H1 (cell line): Measurements from ENCODE around the gene MACROD2. TPM values are rescaled to one million over a fixed set of nuclear protein-coding genes. Genes with fewer than 3 reads are reported as not detected.

Experiments
- CTCF ChIA-PET: fragments of 300-600 bp; sonication (Branson Sonifier 250); formaldehyde crosslinking; loops from one replicate; lab custom pipeline; 2021; ENCODE audit not compliant: partially characterized antibody; lab: Charles Lee
- POLR2A ChIA-PET: fragments of 300-600 bp; sonication (Branson Sonifier 250); formaldehyde crosslinking; loops from one replicate; lab custom pipeline; 2021; ENCODE audit warnings: inconsistent platforms; ENCODE audit not compliant: partially characterized antibody; lab: Charles Lee
- DNase-seq, 2 experiments: peaks; one replicate each; pipeline versions ENCODE4 v3.0.0 to v3.0.0-alpha.2; 2010 to 2022; ENCODE audit warnings: low spot score in 2 of 2, low read depth in 1 of 2, mixed read lengths in 1 of 2
- FAIRE-seq: peaks from 2 replicates; lab custom pipeline; 2011; peaks lifted over from hg19 to GRCh38; lab: Jason Lieb, UNC
- H2AFZ ChIP-seq: 2 replicates; pipeline ENCODE4 v1.8.1; 2012; ENCODE audit warnings: low read length, inconsistent platforms
- H2AK5ac ChIP-seq: 2 replicates; pipeline ENCODE4 v1.6.1; 2013; ENCODE audit warnings: low read depth, low read length
- H2BK120ac ChIP-seq: replicated peaks from 2 replicates; pipeline ENCODE3; 2013; ENCODE audit warnings: low read depth, low read length, inconsistent platforms
- H2BK12ac ChIP-seq: 2 replicates; pipeline ENCODE4 v1.6.1; 2013; ENCODE audit warnings: low read depth, low read length
- H2BK15ac ChIP-seq: 2 replicates; pipeline ENCODE4 v1.6.1; 2013; ENCODE audit warnings: low read length
- H2BK20ac ChIP-seq: 2 replicates; pipeline ENCODE4 v1.6.1; 2013; ENCODE audit warnings: low read length
- H2BK5ac ChIP-seq: 2 replicates; pipeline ENCODE4 v1.6.1; 2013; ENCODE audit warnings: low read depth, low read length
- H3K14ac ChIP-seq: 2 replicates; pipeline ENCODE4 v1.6.1; 2013; ENCODE audit warnings: inconsistent platforms; ENCODE audit not compliant: insufficient read length
- H3K18ac ChIP-seq: 2 replicates; pipeline ENCODE4 v1.6.1; 2013; ENCODE audit warnings: low read length; ENCODE audit errors: extremely low read depth
- H3K23ac ChIP-seq: 2 replicates; pipeline ENCODE4 v1.6.1; 2013; ENCODE audit warnings: inconsistent platforms; ENCODE audit not compliant: insufficient read length
- H3K23me2 ChIP-seq: 2 replicates; pipeline ENCODE4 v1.6.1; 2013; ENCODE audit warnings: low read depth, low read length
- H3K27ac ChIP-seq: 2 replicates; pipeline ENCODE4 v1.6.1; 2011; ENCODE audit warnings: low read depth, low read length, inconsistent platforms
- H3K27me3 ChIP-seq, 4 experiments: replicated peaks in 1 of 4; 1 replicate in 1 of 4; 2 replicates in 3 of 4; pipeline versions ENCODE4 v1.6.1 to v1.8.1; 2011 to 2013; ENCODE audit warnings: low read length in 3 of 4, mild to moderate bottlenecking in 3 of 4, inconsistent platforms in 2 of 4, mixed read lengths in 2 of 4, moderate library complexity in 1 of 4; ENCODE audit not compliant: control insufficient read depth in 3 of 4, insufficient read depth in 3 of 4; ENCODE audit errors: extremely low read depth in 1 of 4
- H3K36me3 ChIP-seq, 4 experiments: 2 replicates each; pipeline versions ENCODE4 v1.6.1 to v1.8.1; 2011 to 2013; ENCODE audit warnings: mild to moderate bottlenecking in 4 of 4, low read length in 3 of 4, moderate library complexity in 2 of 4, control low read depth in 1 of 4, inconsistent platforms in 1 of 4; ENCODE audit not compliant: insufficient read depth in 4 of 4, control insufficient read depth in 2 of 4
- H3K4ac ChIP-seq: replicated peaks from 2 replicates; pipeline ENCODE3; 2013; ENCODE audit warnings: low read length, low read depth, mixed read lengths, inconsistent platforms; ENCODE audit not compliant: insufficient read length
- H3K4me1 ChIP-seq, 4 experiments: replicated peaks in 1 of 4; 1 replicate in 1 of 4; 2 replicates in 3 of 4; pipeline versions ENCODE4 v1.6.1 to v1.8.1; 2011 to 2013; ENCODE audit warnings: low read length in 3 of 4, inconsistent platforms in 2 of 4, mixed read lengths in 1 of 4; ENCODE audit not compliant: insufficient read depth in 4 of 4, control insufficient read depth in 3 of 4
- H3K4me2 ChIP-seq, 2 experiments: 2 replicates each; pipeline versions ENCODE4 v1.6.1 to v1.8.1; 2011 to 2013; ENCODE audit warnings: low read depth in 2 of 2, low read length in 2 of 2, control low read depth in 1 of 2, inconsistent platforms in 1 of 2, mild to moderate bottlenecking in 1 of 2; ENCODE audit not compliant: insufficient read depth in 1 of 2
- H3K4me3 ChIP-seq, 4 experiments: fragments of 200-600, 300-600 bp in 1 of 4; sonication (generic), shearing (Covaris generic), sonication (Bioruptor Twin) in 1 of 4; 2 replicates each; pipeline versions ENCODE4 v1.5.1 to v1.8.1; 2011 to 2016; ENCODE audit warnings: low read length in 4 of 4, low read depth in 3 of 4, control low read depth in 2 of 4, inconsistent platforms in 2 of 4, mild to moderate bottlenecking in 2 of 4, mixed read lengths in 1 of 4, moderate library complexity in 1 of 4; ENCODE audit not compliant: insufficient read depth in 2 of 4; ENCODE audit errors: extremely low read depth in 1 of 4
- H3K56ac ChIP-seq: replicated peaks from 2 replicates; pipeline ENCODE3; 2013; ENCODE audit warnings: low read depth, mild to moderate bottlenecking, mixed read lengths, low read length, inconsistent platforms; ENCODE audit not compliant: insufficient read length
- H3K79me1 ChIP-seq: 2 replicates; pipeline ENCODE4 v1.6.1; 2013; ENCODE audit warnings: low read depth, low read length, control low read depth
- H3K79me2 ChIP-seq, 2 experiments: 2 replicates each; pipeline versions ENCODE4 v1.6.1 to v1.8.1; 2012 to 2013; ENCODE audit warnings: low read length in 2 of 2, mild to moderate bottlenecking in 2 of 2, inconsistent platforms in 1 of 2; ENCODE audit not compliant: insufficient read depth in 2 of 2, control insufficient read depth in 1 of 2
- H3K9ac ChIP-seq, 4 experiments: replicated peaks in 1 of 4; 1 replicate in 1 of 4; 2 replicates in 3 of 4; pipeline versions ENCODE4 v1.6.1 to v1.8.1; 2011 to 2013; ENCODE audit warnings: low read depth in 3 of 4, low read length in 3 of 4, control low read depth in 2 of 4, mild to moderate bottlenecking in 2 of 4, moderate library complexity in 2 of 4, inconsistent platforms in 1 of 4; ENCODE audit errors: extremely low read depth in 1 of 4
- H3K9me3 ChIP-seq, 2 experiments: 2 replicates each; pipeline versions ENCODE4 v1.6.1 to v1.8.1; 2012 to 2013; ENCODE audit warnings: mild to moderate bottlenecking in 2 of 2, moderate library complexity in 2 of 2, control low read depth in 1 of 2, inconsistent platforms in 1 of 2, low read depth in 1 of 2, low read length in 1 of 2, mixed read lengths in 1 of 2; ENCODE audit not compliant: insufficient read depth in 2 of 2
- H4K20me1 ChIP-seq, 2 experiments: replicated peaks in 1 of 2; 2 replicates each; pipeline versions ENCODE3 to v1.8.1; 2011 to 2013; ENCODE audit warnings: inconsistent platforms in 2 of 2, low read length in 2 of 2, mild to moderate bottlenecking in 1 of 2; ENCODE audit not compliant: insufficient read depth in 2 of 2, control insufficient read depth in 1 of 2
- H4K5ac ChIP-seq: 2 replicates; pipeline ENCODE4 v1.6.1; 2013; ENCODE audit warnings: low read length, low read depth, mixed read lengths, inconsistent platforms; ENCODE audit not compliant: insufficient read length
- H4K8ac ChIP-seq: 2 replicates; pipeline ENCODE4 v1.8.0; 2013; ENCODE audit warnings: mild to moderate bottlenecking, moderate library complexity, low read length, inconsistent platforms; ENCODE audit not compliant: insufficient read depth; ENCODE audit errors: extremely low read depth
- H4K91ac ChIP-seq: replicated peaks from 2 replicates; pipeline ENCODE3; 2013; ENCODE audit warnings: low read length, mixed read lengths, inconsistent platforms; ENCODE audit not compliant: insufficient read length
- CBX8 ChIP-seq: fragments of 300-800, 300-1000 bp; sonication (generic); IDR thresholded peaks from 2 replicates; pipeline ENCODE4 v1.7.1; 2016; ENCODE audit warnings: low read depth, low read length, borderline replicate concordance
- CTCF ChIP-seq, 3 experiments: IDR thresholded peaks; 1 replicate in 2 of 3; 2 replicates in 1 of 3; pipeline versions ENCODE4 v1.5.1 to v1.6.1; 2011; ENCODE audit warnings: low read length in 3 of 3, mild to moderate bottlenecking in 3 of 3, inconsistent platforms in 2 of 3, low read depth in 1 of 3, moderate library complexity in 1 of 3; ENCODE audit not compliant: insufficient read depth in 1 of 3; ENCODE audit errors: control extremely low read depth in 1 of 3
- GABPA ChIP-seq: IDR thresholded peaks from 2 replicates; pipeline ENCODE4 v1.6.1; 2011; ENCODE audit warnings: mild to moderate bottlenecking, low read length, moderate library complexity, borderline replicate concordance; ENCODE audit not compliant: insufficient read depth
- JUN ChIP-seq: IDR thresholded peaks from 2 replicates; pipeline ENCODE4 v1.6.1; 2011; ENCODE audit warnings: low read depth, mild to moderate bottlenecking, improper control_type of control experiment, low read length
- KDM1A ChIP-seq: fragments of 200-600, 300-600 bp; sonication (generic); IDR thresholded peaks from 2 replicates; pipeline ENCODE4 v1.7.1; 2016; ENCODE audit warnings: mild to moderate bottlenecking, low read length, borderline replicate concordance
- KDM4A ChIP-seq: IDR thresholded peaks from one replicate; pipeline ENCODE4 v1.7.1; 2012; ENCODE audit warnings: low read depth, mild to moderate bottlenecking, moderate library complexity, low read length, inconsistent platforms; ENCODE audit not compliant: severe bottlenecking
- MAX ChIP-seq: IDR thresholded peaks from 2 replicates; pipeline ENCODE4 v1.6.1; 2012; ENCODE audit warnings: inconsistent platforms
- SAP30 ChIP-seq: fragments of 300-600 bp; sonication (generic); IDR thresholded peaks from 2 replicates; pipeline ENCODE4 v1.7.1; 2012; ENCODE audit warnings: low read length, moderate library complexity, mild to moderate bottlenecking, inconsistent platforms; ENCODE audit not compliant: insufficient read depth, insufficient replicate concordance
- SP2 ChIP-seq: IDR thresholded peaks from 2 replicates; pipeline ENCODE4 v1.6.1; 2012; ENCODE audit warnings: mild to moderate bottlenecking, low read length, inconsistent platforms
- TCF12 ChIP-seq: IDR thresholded peaks from 2 replicates; pipeline ENCODE4 v1.6.1; 2011; ENCODE audit warnings: low read depth, mild to moderate bottlenecking, low read length
- TEAD4 ChIP-seq: IDR thresholded peaks from 2 replicates; pipeline ENCODE4 v1.6.1; 2012; ENCODE audit warnings: low read depth, low read length, inconsistent platforms, mixed read lengths
- WGBS, 2 experiments: shearing (Covaris generic) in 1 of 2; methylation state at CpG; one replicate each; pipeline versions ENCODE4 v1.1.6 to v1.1.7; 2013 to 2015; ENCODE audit warnings: low lambda C conversion rate in 2 of 2, mixed read lengths in 2 of 2, inconsistent platforms in 1 of 2, low coverage in 1 of 2, missing lambda C conversion rate in 1 of 2; ENCODE audit not compliant: insufficient replicate concordance in 2 of 2, insufficient coverage in 1 of 2, insufficient read length in 1 of 2; ENCODE audit errors: extremely low coverage in 1 of 2, missing lambda C conversion rate in 1 of 2; 5-methylcytosine and 5-hydroxymethylcytosine counted together
- polyA plus RNA-seq, 7 experiments: library from polyadenylated mRNA; depleted of rRNA in 3 of 7; stranded (reverse) in 5 of 7; unstranded in 2 of 7; fragments of >200 nt in 5 of 7; fragments of 200-250 nt in 2 of 7; gene quantifications; 1 replicate in 5 of 7; 2 replicates in 1 of 7; 4 replicates in 1 of 7; pipeline versions ENCODE4 v1.2.1 to v1.2.3, GENCODE V29; 2011 to 2013; ENCODE audit warnings: missing spikeins in 2 of 7, mixed read lengths in 2 of 7
- total RNA-seq: library from RNA; stranded (reverse); fragmentation: NEBNext Ultra II Directional; extraction: Animal tissue kit (Norgen Biotek cat#: 25700); gene quantifications from 2 replicates; pipeline ENCODE4 v1.2.1, GENCODE V29; 2021

The MACROD2 gene
- total and polyA plus RNA-seq, 2 of the 8 experiments (the other 6 are each of a cell fraction or from before 2014, with no cell fraction given), result 0.70 to 3.9 TPM

- POLR2A ChIA-PET, result no interaction called here
- no peak overlapping the region for H2BK5ac ChIP-seq
- H3K79me1 ChIP-seq, result no peaks in the 10 kb centered on the region
- H4K91ac ChIP-seq, result no peak overlapping the region
- H2AK5ac ChIP-seq, result no peak overlapping the region
- H2AFZ ChIP-seq, result no peak overlapping the region
- H3K9ac ChIP-seq, result no peak overlapping the region
- no peak overlapping the region for H3K14ac ChIP-seq
- H3K27me3 ChIP-seq, result no peaks in the 10 kb centered on the region
- H3K9me3 ChIP-seq, result no peaks in the 10 kb centered on the region
- DNase-seq, result no peak
- WGBS, 2 experiments, result 85% methylated on average over 2 of the region's 2 CpGs; no CpG with 5 or more reads in 1 of the 2 experiments
- H3K56ac ChIP-seq, result no peak overlapping the region
- no peaks in the 10 kb centered on the region for H3K36me3 ChIP-seq
- H2BK15ac ChIP-seq, result no peak overlapping the region
- H3K23ac ChIP-seq, result no peak overlapping the region
- CTCF ChIA-PET, result no interaction called here
- no peak overlapping the region for H2BK120ac ChIP-seq
- H2BK20ac ChIP-seq, result no peak overlapping the region
- H3K4me3 ChIP-seq, result no peak overlapping the region
- H3K4me2 ChIP-seq, result no peak overlapping the region
- H2BK12ac ChIP-seq, result no peak overlapping the region
- H3K4ac ChIP-seq, result no peak overlapping the region
- H4K8ac ChIP-seq, result no peak overlapping the region
- no peak overlapping the region for H4K5ac ChIP-seq
- no peaks in the 10 kb centered on the region for H4K20me1 ChIP-seq
- no peak overlapping the region for H3K18ac ChIP-seq
- H3K23me2 ChIP-seq, result no peaks in the 10 kb centered on the region
- H3K79me2 ChIP-seq, result no peaks in the 10 kb centered on the region
- H3K27ac ChIP-seq, result no peak overlapping the region
- no peaks in the 10 kb centered on the region for H3K4me1 ChIP-seq
- no peak for FAIRE-seq
- TF ChIP-seq KDM1A (no peak), TCF12 (no peak), MAX (no peak), CTCF (IDR thresholded peaks at IDR 0.05; ENCODE audit: control extremely low read depth in 1 of 3, insufficient read depth in 1 of 3, low read depth in 1 of 3, low read length in 3 of 3) (no peak), SP2 (no peak), TEAD4 (no peak), CBX8 (no peak), KDM4A (no peak), SAP30 (no peak), JUN (no peak), GABPA (no peak)
Measured at GRCh38 chr20:15139522-15139921, 1144.2 kb downstream of the MACROD2 start.
